WERI-Rb-1 (cell line): ENCODE data around the gene ALOXE3.

Experiments used
- DNase-seq: peaks from one replicate; pipeline ENCODE4 v3.0.0-alpha.2; 2020
- H3K27ac ChIP-seq: fragments of 250-450 bp; sonication (Bioruptor Pico); 2 replicates; pipeline ENCODE4 v1.5.1; 2020; ENCODE audit warnings: mild to moderate bottlenecking, moderate library complexity
- H3K27me3 ChIP-seq: fragments of 250-450 bp; sonication (Bioruptor Pico); 2 replicates; pipeline ENCODE4 v1.5.1; 2021; ENCODE audit warnings: mild to moderate bottlenecking, low read depth, moderate library complexity; ENCODE audit not compliant: insufficient read depth, severe bottlenecking
- H3K36me3 ChIP-seq: fragments of 250-450 bp; sonication (Bioruptor Pico); 2 replicates; pipeline ENCODE4 v1.5.1; 2020; ENCODE audit warnings: mild to moderate bottlenecking, moderate library complexity
- H3K4me3 ChIP-seq: 2 replicates; pipeline ENCODE4 v1.5.1; 2011; ENCODE audit warnings: low read depth, mild to moderate bottlenecking, control low read depth, low read length
- H3K9me3 ChIP-seq: fragments of 250-450 bp; sonication (Bioruptor Pico); 2 replicates; pipeline ENCODE4 v1.5.1; 2021; ENCODE audit warnings: mild to moderate bottlenecking, moderate library complexity; ENCODE audit not compliant: severe bottlenecking
- TF ChIP-seq, protein P1 (sequence below): IDR thresholded peaks from 2 replicates; pipeline ENCODE4 v1.5.1; 2011; ENCODE audit warnings: low read depth, mild to moderate bottlenecking, control low read depth, inconsistent platforms, low read length

The ALOXE3 gene

DNA sequence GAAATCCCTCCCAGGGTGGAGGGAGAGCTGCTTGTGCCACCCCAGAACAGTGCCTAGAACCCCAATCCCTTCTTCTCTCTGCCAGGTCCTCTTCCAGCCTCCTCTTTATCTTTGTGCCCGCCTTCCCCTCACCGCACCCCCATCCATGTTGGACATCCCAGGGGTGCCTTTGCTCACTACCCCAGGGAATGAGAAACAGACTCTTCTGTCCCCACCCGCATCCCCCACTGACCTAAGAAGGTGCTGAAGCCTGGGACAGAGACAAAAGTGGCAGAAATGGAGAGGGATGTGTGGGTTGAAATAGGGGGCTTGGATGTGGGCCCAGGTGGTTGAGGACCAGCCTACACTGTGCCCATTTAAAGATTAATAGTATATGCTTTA, 62.5 kb downstream of the ALOXE3 start:
- Histone ChIP-seq H3K27ac (no peak overlapping the region), H3K9me3 (no peaks in the 10 kb centered on the region), H3K4me3 (no peak overlapping the region), H3K36me3 (no peaks in the 10 kb centered on the region), H3K27me3 (no peaks in the 10 kb centered on the region)
- TF ChIP-seq, protein P1, sequence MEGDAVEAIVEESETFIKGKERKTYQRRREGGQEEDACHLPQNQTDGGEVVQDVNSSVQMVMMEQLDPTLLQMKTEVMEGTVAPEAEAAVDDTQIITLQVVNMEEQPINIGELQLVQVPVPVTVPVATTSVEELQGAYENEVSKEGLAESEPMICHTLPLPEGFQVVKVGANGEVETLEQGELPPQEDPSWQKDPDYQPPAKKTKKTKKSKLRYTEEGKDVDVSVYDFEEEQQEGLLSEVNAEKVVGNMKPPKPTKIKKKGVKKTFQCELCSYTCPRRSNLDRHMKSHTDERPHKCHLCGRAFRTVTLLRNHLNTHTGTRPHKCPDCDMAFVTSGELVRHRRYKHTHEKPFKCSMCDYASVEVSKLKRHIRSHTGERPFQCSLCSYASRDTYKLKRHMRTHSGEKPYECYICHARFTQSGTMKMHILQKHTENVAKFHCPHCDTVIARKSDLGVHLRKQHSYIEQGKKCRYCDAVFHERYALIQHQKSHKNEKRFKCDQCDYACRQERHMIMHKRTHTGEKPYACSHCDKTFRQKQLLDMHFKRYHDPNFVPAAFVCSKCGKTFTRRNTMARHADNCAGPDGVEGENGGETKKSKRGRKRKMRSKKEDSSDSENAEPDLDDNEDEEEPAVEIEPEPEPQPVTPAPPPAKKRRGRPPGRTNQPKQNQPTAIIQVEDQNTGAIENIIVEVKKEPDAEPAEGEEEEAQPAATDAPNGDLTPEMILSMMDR: no peak
- no peak for DNase-seq

DNA sequence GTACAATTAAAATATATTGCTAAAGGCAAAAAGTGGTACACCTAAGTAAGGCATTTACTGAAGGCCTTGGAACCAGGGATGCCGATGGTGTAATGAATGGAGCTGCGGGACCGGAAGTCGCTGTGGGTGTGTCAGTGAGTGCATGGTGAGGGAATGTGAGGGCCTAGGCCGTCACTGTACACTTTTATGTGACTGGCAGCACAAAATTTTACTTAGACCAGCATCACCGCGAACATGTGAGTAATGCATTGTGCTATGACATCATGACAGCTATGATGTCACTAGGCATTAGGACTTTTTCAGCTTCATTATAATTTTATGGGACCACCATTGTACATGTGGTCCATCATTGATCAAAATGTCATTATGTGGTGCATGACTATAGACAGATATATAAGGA, 64.7 kb downstream of the ALOXE3 start:
- H3K27ac ChIP-seq: no peak overlapping the region
- no peaks in the 10 kb centered on the region for H3K9me3 ChIP-seq
- TF ChIP-seq, protein P1: no peak
- no peaks in the 10 kb centered on the region for H3K27me3 ChIP-seq
- no peak overlapping the region for H3K4me3 ChIP-seq
- DNase-seq: no peak
- H3K36me3 ChIP-seq: no peaks in the 10 kb centered on the region

DNA sequence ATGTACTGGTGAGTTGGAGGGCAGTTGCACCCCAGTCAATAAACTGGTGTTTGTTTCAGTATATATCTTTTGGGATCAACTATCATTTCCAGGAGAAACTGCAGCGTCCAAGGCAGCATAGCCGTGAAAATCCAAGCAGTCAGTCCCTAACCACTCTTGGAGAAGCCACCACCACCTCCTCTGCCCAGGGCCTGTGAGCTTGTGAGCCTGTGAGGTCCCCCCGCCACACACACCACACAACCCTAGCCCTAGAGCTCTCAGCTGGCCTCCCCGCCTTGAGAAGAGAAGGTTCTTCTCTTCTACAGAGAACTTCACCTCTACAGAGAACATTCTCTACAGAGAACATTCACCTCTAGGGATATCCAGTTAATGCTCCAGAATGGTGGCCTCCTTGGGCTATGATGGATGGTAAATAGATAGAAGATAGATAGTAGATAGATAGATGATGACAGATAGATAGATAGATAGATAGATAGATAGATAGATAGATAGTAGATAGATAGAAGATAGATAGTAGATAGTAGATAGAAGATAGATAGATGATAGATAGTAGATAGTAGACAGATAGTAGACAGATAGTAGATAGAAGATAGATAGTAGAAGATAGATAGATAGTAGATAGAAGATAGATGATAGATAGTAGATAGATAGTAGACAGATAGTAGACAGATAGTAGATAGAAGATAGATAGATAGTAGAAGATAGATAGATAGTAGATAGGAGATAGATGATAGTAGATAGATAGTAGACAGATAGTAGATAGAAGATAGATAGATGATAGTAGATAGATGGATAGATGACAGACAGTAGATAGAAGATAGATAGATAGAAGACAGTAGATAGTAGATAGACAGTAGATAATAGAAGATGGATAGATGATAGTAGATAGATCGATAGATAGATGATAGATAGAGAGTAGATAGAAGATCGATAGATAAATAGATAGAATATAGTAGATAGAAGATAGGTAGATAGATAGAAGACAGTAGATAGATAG, 65.8 kb downstream of the ALOXE3 start:
- no peak overlapping the region for H3K27ac ChIP-seq
- no peaks in the 10 kb centered on the region for H3K36me3 ChIP-seq
- H3K9me3 ChIP-seq: no peaks in the 10 kb centered on the region
- no peaks in the 10 kb centered on the region for H3K27me3 ChIP-seq
- TF ChIP-seq, protein P1: no peak
- H3K4me3 ChIP-seq: no peak overlapping the region
- DNase-seq: no peak

DNA sequence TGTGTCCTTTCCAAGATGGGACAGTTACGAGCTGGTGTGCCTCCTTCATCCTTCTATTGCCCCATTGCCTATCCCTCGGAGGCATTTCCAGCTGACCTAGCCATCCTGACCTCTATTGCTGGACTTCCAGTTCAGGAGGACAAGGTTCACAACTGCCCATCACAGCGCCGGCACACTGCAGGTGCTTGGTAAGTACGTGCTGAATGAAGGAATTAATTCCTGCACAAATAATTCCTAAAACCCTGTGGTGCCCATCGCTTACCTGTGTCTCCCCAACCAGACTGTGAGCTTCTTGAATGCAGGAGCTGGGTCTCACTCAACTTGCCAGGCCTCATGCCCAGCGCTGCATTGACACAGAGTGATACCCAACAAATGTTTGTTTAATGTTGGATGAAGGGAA, 66.5 kb downstream of the ALOXE3 start:
- H3K27ac ChIP-seq: no peak overlapping the region
- no peak for DNase-seq
- H3K4me3 ChIP-seq: no peak overlapping the region
- no peaks in the 10 kb centered on the region for H3K9me3 ChIP-seq
- TF ChIP-seq, protein P1: no peak
- H3K36me3 ChIP-seq: no peaks in the 10 kb centered on the region
- H3K27me3 ChIP-seq: no peaks in the 10 kb centered on the region

DNA sequence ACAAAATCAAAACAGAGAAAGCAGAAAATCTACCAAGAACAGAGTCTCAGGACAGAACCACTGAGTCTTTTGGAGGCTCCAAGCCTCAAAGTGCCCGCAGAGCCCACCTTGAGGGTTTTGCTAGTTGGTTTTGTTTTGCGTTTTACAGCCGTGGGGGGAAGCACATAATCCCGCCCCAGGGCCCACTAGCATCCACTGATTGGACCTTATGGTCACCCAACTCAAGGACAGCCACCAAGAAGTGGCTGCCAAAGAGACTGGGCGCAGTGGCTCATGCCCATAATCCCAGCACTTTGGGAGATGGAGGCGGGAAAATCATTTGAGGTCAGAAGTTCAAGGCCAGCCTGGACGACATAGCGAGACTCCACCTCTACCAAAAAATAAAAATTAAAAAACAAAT, 69.6 kb downstream of the ALOXE3 start:
- Histone ChIP-seq H3K4me3 (no peak overlapping the region), H3K36me3 (no peaks in the 10 kb centered on the region), H3K27ac (no peak overlapping the region), H3K9me3 (no peaks in the 10 kb centered on the region), H3K27me3 (no peaks in the 10 kb centered on the region)
- no peak for DNase-seq
- TF ChIP-seq, protein P1: no peak
